ENCODE data around the gene CFAP46. TPM values are rescaled to one million over a fixed set of nuclear protein-coding genes. Genes with fewer than 3 reads are reported as not detected.
"Not testable (repeated sequence)": the region's sequence is repeated elsewhere in the genome, so short reads cannot be mapped to it uniquely, and the experiment has no call there.

Gene CFAP46
- total and polyA plus RNA-seq, 8 donors = 1.2 to 5.2 (median 3.5) TPM

DNA sequence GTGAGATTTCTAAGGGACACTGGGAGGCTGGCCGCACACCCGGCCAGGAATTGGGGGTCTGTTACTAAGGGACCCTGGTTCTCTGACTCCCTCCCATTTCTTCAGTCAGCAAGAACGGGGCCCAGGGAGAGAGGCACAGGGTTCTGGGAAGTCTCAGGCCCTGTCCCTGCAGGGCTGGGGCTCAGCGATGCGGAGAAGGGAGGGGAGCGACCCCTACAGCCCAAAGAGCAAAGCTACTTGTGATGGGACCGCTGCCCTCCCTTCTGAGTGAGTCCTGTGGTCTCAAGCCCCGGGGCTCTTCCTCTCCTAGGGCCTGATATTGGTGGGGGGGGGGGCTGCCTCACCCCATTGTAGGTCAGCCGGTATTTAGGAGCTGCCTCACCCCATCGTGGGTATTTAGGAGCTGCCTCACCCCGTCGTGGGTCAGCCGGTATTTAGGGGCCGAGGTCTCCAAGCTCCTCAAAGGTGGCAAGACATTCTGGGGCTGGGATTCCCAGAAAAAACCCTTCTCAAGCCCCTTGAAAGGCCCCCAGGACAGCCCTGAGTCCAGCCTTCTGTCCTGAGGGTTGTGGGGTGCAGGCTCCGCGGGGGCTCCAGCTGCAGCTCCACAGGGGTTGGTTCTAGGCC lies 139.6 kb downstream of the CFAP46 start:
- H3K27me3 ChIP-seq = peaks cover 0 to 36% of the 10 kb centered on the region in 2 donors
- ATAC-seq (no peak), DNase-seq (peak in 1 of 4 donors; percentile 27)
- intact Hi-C loops (cut with DNase I) = no loop called here
- no peak overlapping the region for H3K27ac ChIP-seq
- no peak overlapping the region for H3K4me3 ChIP-seq
- TF ChIP-seq, protein P1, sequence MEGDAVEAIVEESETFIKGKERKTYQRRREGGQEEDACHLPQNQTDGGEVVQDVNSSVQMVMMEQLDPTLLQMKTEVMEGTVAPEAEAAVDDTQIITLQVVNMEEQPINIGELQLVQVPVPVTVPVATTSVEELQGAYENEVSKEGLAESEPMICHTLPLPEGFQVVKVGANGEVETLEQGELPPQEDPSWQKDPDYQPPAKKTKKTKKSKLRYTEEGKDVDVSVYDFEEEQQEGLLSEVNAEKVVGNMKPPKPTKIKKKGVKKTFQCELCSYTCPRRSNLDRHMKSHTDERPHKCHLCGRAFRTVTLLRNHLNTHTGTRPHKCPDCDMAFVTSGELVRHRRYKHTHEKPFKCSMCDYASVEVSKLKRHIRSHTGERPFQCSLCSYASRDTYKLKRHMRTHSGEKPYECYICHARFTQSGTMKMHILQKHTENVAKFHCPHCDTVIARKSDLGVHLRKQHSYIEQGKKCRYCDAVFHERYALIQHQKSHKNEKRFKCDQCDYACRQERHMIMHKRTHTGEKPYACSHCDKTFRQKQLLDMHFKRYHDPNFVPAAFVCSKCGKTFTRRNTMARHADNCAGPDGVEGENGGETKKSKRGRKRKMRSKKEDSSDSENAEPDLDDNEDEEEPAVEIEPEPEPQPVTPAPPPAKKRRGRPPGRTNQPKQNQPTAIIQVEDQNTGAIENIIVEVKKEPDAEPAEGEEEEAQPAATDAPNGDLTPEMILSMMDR (IDR thresholded peaks at IDR 0.05) = no peak
- no peaks in the 10 kb centered on the region for H3K36me3 ChIP-seq
- H3K9me3 ChIP-seq = peaks cover 0 to 4% of the 10 kb centered on the region in 2 donors
- H3K4me1 ChIP-seq = no peaks in the 10 kb centered on the region

DNA sequence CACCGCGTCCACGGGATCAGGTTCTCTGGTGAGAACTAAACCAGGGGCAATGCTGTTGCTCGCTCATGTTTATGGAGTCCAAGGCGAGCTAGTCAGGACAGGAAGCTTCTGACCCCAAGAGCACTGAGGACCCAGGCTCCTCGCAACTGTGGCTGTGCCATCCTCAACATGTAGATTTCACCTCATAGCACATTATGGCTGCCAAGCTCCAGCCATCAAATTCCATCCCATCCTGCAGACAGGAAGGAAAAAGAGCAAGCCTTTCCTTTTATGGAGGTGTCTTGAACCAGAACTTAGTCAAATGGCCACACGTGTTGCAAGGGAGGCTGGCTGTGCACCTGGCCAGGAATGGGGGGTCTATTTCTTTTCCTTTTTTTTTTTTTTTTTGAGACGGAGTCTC lies 140.3 kb downstream of the CFAP46 start:
- intact Hi-C loops (cut with DNase I) = no loop called here
- no peak for DNase-seq
- peaks cover 0 to 4% of the 10 kb centered on the region in 2 donors for H3K9me3 ChIP-seq
- ATAC-seq = no peak
- H3K4me3 ChIP-seq = no peak overlapping the region
- no peak overlapping the region for H3K27ac ChIP-seq
- H3K4me1 ChIP-seq = no peaks in the 10 kb centered on the region
- H3K27me3 ChIP-seq = peaks cover 0 to 33% of the 10 kb centered on the region in 2 donors
- H3K36me3 ChIP-seq = no peaks in the 10 kb centered on the region
- TF ChIP-seq, protein P1 (IDR thresholded peaks at IDR 0.05) = no peak

DNA sequence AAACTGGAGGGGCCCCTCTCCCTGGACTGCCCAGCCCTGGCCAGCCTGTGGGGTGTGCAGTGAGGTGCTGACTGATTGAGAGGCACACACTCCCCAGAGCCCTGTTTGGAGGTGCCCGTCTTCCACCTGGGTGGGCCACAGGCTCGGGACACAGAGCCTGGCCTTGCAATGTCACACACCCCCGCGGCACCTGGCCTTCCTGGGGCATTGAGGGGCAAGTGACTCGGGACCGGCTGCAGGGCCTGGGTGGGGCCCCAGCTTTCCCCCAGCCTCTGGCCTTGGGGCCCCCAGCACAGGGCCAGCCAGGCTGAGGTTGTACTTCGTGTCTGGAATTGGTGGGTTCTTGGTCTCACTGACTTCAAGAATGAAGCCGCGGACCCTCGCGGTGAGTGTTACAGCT lies 142.5 kb downstream of the CFAP46 start:
- intact Hi-C loops (cut with DNase I) = no loop called here
- no peak for ATAC-seq
- peak in 1 of 4 donors; percentile 75 for DNase-seq

DNA sequence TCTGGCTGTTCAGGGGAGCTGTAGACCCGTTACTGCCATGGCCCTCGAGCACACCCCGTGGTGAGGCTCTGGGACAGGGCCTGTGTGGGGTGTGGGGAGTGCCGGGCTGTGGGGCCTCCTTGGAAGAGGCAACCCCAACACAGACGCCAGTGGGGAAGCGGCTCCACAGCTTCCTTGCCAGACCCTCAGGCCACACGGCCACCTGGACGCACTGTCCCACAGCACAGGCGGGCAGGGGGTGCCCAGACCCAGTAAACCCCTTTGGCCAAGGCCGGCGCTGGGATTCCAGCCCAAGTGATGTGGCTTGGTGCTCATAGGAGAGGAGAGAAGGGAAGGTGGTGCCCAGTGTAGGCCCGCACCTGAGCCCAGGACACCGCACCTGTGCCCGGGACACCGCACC lies 143.5 kb downstream of the CFAP46 start:
- peaks cover 0 to 4% of the 10 kb centered on the region in 2 donors for H3K9me3 ChIP-seq
- TF ChIP-seq, protein P1 (IDR thresholded peaks at IDR 0.05) = no peak
- no peaks in the 10 kb centered on the region for H3K4me1 ChIP-seq
- no peak overlapping the region for H3K27ac ChIP-seq
- no peak overlapping the region for H3K4me3 ChIP-seq
- ATAC-seq (no peak), DNase-seq (peak in 1 of 4 donors; percentile 72)
- no peaks in the 10 kb centered on the region for H3K36me3 ChIP-seq
- H3K27me3 ChIP-seq = peaks cover 0 to 43% of the 10 kb centered on the region in 2 donors
- intact Hi-C loops (cut with DNase I) = no loop called here

More for the DNA sequence above, 142.5 kb downstream of the CFAP46 start:
- Histone ChIP-seq H3K4me3 (no peak overlapping the region), H3K27me3 (peaks cover 0 to 35% of the 10 kb centered on the region in 2 donors), H3K4me1 (no peaks in the 10 kb centered on the region), H3K36me3 (no peaks in the 10 kb centered on the region), H3K27ac (no peak overlapping the region), H3K9me3 (peaks cover 0 to 4% of the 10 kb centered on the region in 2 donors)
- TF ChIP-seq, protein P1 (IDR thresholded peaks at IDR 0.05) = no peak

DNA sequence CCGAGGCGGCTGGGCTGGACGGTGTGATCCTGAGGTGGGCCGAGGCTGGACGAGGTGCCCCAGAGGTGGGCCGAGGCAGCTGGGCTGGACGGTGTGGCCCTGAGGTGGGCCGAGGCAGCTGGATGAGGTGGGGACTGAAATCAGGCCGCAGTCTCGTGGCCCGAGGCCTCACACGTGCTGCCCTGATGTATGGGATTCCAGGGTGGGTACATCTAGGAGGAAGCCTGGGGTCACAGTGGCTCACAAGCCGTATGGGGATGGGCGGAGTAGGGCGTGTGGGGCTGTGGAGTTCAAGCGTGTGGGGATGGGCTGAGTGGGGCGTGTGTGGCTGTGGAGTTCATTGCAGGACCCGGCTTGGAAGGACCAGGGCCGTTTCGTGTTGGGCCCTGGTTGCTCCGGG lies 144.0 kb downstream of the CFAP46 start:
- H3K36me3 ChIP-seq = no peaks in the 10 kb centered on the region
- TF ChIP-seq, protein P1 (IDR thresholded peaks at IDR 0.05) = no peak
- no peak overlapping the region for H3K4me3 ChIP-seq
- no peaks in the 10 kb centered on the region for H3K4me1 ChIP-seq
- H3K27me3 ChIP-seq = peaks cover 0 to 48% of the 10 kb centered on the region in 2 donors
- DNase-seq = peak in 1 of 4 donors; percentile 65
- intact Hi-C loops (cut with DNase I) = no loop called here
- H3K9me3 ChIP-seq = peaks cover 0 to 4% of the 10 kb centered on the region in 2 donors
- no peak for ATAC-seq
- H3K27ac ChIP-seq = no peak overlapping the region

DNA sequence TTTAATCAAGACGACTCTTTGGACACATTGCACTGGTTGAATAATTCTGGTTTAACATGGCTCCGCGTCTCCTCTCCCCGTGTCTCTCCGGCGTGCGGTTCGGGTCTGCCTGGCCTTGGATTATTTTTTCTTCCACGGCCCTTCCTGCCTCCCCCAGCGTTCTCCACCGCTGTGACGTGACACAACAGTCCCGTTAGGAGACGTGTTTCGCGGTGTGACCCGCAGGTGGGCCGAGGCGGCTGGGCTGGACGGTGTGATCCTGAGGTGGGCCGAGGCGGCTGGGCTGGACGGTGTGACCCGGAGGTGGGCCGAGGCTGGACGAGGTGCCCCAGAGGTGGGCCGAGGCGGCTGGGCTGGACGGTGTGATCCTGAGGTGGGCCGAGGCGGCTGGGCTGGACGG lies 144.4 kb downstream of the CFAP46 start:
- not testable (repeated sequence) for H3K4me1 ChIP-seq, H3K9me3 ChIP-seq

More for the DNA sequence above, 144.4 kb downstream of the CFAP46 start:
- peak in 1 of 4 donors; percentile 51 for DNase-seq
- H3K36me3 ChIP-seq; H3K27ac ChIP-seq; intact Hi-C loops (cut with DNase I); H3K4me3 ChIP-seq; ATAC-seq: not testable (repeated sequence)
- peaks cover 0 to 48% of the 10 kb centered on the region in 2 donors for H3K27me3 ChIP-seq

Data from left lung (tissue), 10 donors.